GM18511 (cell line): Measurements from ENCODE around the gene CTNNA1.

ENCODE experiments used
- ATAC-seq: cut with Tn5 transposase; IDR thresholded peaks from one replicate; pipeline ENCODE4 v1.9.1; 2021; ENCODE audit warnings: mild to moderate bottlenecking, moderate library complexity; ENCODE audit not compliant: unreplicated experiment

Gene CTNNA1

DNA sequence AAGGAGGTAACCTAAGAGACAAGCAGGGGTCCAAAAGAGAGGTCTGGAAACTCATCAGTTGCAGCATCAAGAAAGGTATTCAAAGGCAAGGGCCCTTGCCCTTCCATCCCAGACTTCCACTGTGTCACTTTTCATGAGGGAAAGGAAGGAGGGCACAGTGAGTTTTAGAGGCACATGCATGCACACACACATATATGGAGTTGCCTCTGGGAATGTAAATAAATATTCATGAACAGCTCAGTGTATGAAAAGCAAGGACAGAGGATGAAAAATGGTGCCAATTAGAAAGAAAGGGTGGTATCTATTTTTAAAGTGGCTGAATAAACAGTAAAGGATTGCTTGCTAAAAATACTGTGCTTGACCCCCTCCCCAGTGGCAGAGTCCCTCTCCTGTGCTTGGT lies 227.2 kb downstream of the CTNNA1 start:
- no peak for ATAC-seq

DNA sequence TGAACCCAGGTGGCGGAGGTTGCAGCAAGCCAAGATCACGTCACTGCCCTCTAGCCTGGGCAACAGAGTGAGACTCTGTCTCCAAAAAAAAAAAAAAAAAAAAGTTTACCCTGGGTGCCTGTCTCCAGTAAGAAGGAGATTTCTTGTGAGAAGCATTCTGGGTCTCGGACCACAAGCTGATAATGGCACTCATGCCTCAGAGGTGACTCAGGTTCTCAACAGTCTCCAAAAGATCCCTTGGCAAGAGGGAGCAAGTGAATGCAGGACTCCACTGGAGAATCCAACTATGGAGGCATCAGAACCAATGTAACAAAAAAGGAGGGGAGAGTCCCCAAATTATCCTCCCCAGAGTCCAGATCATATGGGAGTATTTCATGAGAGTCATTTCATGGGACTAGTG lies 227.9 kb downstream of the CTNNA1 start:
- no peak for ATAC-seq

DNA sequence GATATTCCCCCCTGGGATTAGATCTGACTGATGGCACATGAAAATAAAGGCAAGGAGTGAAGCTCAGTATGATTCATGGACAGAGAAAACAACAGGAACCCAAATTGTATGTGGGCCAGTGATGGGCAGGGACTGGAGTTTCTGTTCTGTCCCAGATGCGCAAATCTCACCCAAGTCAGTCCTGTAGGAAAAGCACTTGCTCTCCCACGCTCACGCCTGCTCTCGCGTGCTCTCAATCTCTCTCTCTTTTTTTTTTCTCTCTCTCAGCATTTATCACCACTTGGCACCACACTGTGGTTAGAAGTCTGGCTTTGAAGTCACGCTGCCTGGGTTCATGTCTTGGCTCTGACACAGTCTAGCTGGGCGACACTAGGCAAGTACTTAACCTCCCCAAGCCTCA lies 228.4 kb downstream of the CTNNA1 start:
- no peak for ATAC-seq

DNA sequence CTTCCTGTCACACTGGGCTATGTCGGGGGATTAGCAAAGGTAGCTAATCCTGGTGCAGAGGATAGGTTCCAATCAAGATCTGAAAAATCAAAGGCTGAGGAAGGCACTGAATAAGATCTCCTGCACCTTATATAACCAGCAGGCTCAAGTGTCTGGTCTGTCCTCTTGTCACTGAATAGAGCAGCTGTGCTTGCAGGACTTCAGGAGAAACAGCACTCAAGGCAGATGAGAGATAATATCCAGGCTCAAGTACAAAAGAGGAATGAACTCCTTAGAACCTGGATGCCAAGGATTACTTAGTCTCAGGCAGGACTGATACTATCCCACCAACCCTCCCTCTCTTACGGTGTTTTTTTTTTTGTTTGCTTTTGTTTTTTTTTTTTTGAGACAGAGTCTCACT lies 230.8 kb downstream of the CTNNA1 start:
- ATAC-seq = no peak
